Suprapubic skin (tissue), 4 donors: ENCODE results near the gene RASA3. TPM values are rescaled to one million over a fixed set of nuclear protein-coding genes. Genes with fewer than 3 reads are reported as not detected.

ENCODE experiments used
- DNase-seq, 2 donors: peaks; one replicate each; pipeline ENCODE4 v3.0.0-alpha.2; 2019; ENCODE audit warnings: low spot score in 2 of 2
- H3K27ac ChIP-seq: fragments of 200-600 bp; sonication (generic); one replicate; pipeline ENCODE4 v1.5.1; 2019
- H3K27me3 ChIP-seq: fragments of 200-600 bp; sonication (generic); one replicate; pipeline ENCODE4 v1.5.1; 2019
- H3K36me3 ChIP-seq: fragments of 200-600 bp; sonication (generic); one replicate; pipeline ENCODE4 v1.5.1; 2019
- H3K4me1 ChIP-seq: fragments of 200-600 bp; sonication (generic); one replicate; pipeline ENCODE4 v1.5.1; 2019
- H3K4me3 ChIP-seq: fragments of 200-600 bp; sonication (generic); one replicate; pipeline ENCODE4 v1.5.1; 2019; ENCODE audit warnings: mild to moderate bottlenecking
- H3K9me3 ChIP-seq: fragments of 200-600 bp; sonication (generic); one replicate; pipeline ENCODE4 v1.5.1; 2019
- EP300 ChIP-seq: sonication (generic); formaldehyde crosslinking; IDR thresholded peaks from one replicate; pipeline ENCODE4 v1.6.1; 2017; ENCODE audit warnings: antibody characterized with exemption
- POLR2A ChIP-seq, 2 donors: fragments of 450-650 bp; IDR thresholded peaks; one replicate each; pipeline ENCODE4 v1.6.1; 2017; ENCODE audit warnings: antibody characterized with exemption in 2 of 2, mild to moderate bottlenecking in 2 of 2, moderate library complexity in 2 of 2
- POLR2AphosphoS5 ChIP-seq, 3 donors: sonication (generic); formaldehyde crosslinking; IDR thresholded peaks; one replicate each; pipeline ENCODE4 v1.6.1; 2017; ENCODE audit warnings: antibody characterized with exemption in 3 of 3
- WGBS: methylation state at CpG from one replicate; pipeline ENCODE4 v1.1.5; 2018; 5-methylcytosine and 5-hydroxymethylcytosine counted together
- total RNA-seq, 4 donors: library from RNA; depleted of rRNA; stranded (reverse); fragments of >200 nt; gene quantifications; one replicate each; pipeline ENCODE4 v1.1.0, GENCODE V29; 2016
- TF ChIP-seq, protein P1 (sequence below), 2 donors: fragments of 200-600 bp in 1 of 2; fragments of 450-650 bp in 1 of 2; sonication (generic) in 1 of 2; IDR thresholded peaks; one replicate each; pipeline ENCODE4 v1.5.1; 2016 to 2019; ENCODE audit warnings: antibody characterized with exemption in 2 of 2, mild to moderate bottlenecking in 1 of 2, moderate library complexity in 1 of 2

Gene RASA3
- total RNA-seq, 4 donors from 2014 or later = 15.3 to 37.1 (median 16.4) TPM

DNA sequence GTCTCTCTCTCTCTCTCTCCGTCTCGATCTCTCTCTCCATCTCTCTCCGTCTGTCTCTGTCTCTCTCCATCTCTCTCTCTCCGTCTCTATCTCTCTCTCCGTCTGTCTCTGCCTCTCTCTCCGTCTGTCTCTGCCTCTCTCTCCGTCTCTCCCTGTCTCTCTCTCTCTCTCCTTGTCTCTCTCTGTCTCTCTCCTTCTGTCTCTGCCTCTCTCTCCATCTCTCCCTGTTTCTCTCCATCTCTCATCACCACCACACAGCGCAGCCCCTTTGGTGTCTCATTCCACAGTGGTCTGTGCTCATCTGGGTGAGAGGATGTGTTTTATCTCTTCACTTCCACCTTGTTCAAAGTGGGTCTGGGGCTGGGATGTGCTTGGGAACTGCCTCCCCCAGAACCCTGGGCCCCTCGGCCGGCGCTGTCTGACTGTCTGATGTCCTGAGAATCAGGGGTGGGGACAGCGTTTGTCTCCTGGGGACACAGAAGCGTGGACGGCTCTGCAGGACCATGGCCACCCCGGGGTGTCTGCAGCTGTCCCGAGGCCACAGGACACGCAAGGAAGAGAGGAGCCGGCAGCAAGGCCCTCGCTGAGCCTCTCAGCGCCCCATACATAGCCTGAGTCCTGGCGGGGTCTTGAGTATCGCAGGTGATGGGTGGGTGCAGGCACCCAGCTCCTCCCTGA, 118.3 kb downstream of the RASA3 start:
- no peak for TF ChIP-seq EP300
- TF ChIP-seq POLR2A (IDR thresholded peaks at IDR 0.05) = no peak
- TF ChIP-seq POLR2AphosphoS5 (IDR thresholded peaks at IDR 0.05) = no peak
- TF ChIP-seq, protein P1, sequence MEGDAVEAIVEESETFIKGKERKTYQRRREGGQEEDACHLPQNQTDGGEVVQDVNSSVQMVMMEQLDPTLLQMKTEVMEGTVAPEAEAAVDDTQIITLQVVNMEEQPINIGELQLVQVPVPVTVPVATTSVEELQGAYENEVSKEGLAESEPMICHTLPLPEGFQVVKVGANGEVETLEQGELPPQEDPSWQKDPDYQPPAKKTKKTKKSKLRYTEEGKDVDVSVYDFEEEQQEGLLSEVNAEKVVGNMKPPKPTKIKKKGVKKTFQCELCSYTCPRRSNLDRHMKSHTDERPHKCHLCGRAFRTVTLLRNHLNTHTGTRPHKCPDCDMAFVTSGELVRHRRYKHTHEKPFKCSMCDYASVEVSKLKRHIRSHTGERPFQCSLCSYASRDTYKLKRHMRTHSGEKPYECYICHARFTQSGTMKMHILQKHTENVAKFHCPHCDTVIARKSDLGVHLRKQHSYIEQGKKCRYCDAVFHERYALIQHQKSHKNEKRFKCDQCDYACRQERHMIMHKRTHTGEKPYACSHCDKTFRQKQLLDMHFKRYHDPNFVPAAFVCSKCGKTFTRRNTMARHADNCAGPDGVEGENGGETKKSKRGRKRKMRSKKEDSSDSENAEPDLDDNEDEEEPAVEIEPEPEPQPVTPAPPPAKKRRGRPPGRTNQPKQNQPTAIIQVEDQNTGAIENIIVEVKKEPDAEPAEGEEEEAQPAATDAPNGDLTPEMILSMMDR (IDR thresholded peaks at IDR 0.05) = no peak
- no peak for DNase-seq
- WGBS = 96% methylated on average over 13 of the region's 22 CpGs
- H3K36me3 ChIP-seq = peaks cover 41% of the 10 kb centered on the region
- H3K4me3 ChIP-seq = peak overlapping the region; percentile 40
- H3K27ac ChIP-seq = peak overlapping the region; percentile 80
- no peaks in the 10 kb centered on the region for H3K27me3 ChIP-seq
- no peaks in the 10 kb centered on the region for H3K9me3 ChIP-seq
- H3K4me1 ChIP-seq = peaks cover 30% of the 10 kb centered on the region

DNA sequence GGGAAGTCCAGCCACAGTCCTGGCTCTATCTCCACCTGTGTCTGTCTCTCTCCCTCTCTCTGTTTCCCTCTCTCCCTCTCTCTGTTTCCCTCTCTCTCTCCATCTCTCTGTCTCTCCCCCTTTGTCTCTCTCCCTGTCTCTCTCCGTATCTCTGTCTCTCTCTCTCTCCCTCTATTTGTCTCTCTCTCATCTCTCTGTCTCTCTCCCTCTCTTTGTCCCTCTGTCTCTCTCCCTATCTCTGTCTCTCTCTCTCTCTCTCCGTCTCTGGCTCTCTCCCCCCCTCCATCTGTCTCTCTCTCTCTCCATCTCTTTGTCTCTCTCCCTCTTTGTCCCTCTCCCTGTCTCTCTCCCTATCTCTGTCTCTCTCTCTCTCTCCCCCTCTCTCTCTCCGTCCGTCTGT, 119.1 kb downstream of the RASA3 start:
- no peak overlapping the region for H3K27ac ChIP-seq
- H3K27me3 ChIP-seq = no peaks in the 10 kb centered on the region
- TF ChIP-seq, protein P1 (IDR thresholded peaks at IDR 0.05) = no peak
- no peak for TF ChIP-seq EP300
- TF ChIP-seq POLR2AphosphoS5 (IDR thresholded peaks at IDR 0.05) = no peak
- no peak for TF ChIP-seq POLR2A (IDR thresholded peaks at IDR 0.05)
- WGBS = 88% methylated on average over 4 of the region's 4 CpGs
- no peaks in the 10 kb centered on the region for H3K9me3 ChIP-seq
- H3K36me3 ChIP-seq = peaks cover 42% of the 10 kb centered on the region
- DNase-seq = no peak
- peaks cover 30% of the 10 kb centered on the region for H3K4me1 ChIP-seq
- no peak overlapping the region for H3K4me3 ChIP-seq

DNA sequence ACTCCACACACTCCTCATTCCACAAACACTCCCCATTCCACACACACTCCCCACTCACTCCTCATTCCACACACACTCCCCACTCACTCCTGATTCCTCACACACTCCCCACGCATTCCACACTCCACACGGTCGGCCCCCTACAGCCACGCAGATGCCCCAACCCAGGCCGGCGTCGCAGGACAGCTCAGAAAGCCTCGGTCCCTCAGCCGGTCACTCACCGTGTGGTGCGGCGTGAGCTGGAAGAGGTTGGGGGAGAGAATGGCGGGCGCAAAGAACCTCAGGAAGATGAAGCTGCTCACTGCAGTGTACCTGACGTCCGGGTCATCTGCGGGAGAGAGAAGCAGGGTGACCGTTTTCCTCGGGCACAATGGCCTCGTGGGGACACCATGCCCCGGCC, 119.5 kb downstream of the RASA3 start:
- peaks cover 39% of the 10 kb centered on the region for H3K36me3 ChIP-seq

DNA sequence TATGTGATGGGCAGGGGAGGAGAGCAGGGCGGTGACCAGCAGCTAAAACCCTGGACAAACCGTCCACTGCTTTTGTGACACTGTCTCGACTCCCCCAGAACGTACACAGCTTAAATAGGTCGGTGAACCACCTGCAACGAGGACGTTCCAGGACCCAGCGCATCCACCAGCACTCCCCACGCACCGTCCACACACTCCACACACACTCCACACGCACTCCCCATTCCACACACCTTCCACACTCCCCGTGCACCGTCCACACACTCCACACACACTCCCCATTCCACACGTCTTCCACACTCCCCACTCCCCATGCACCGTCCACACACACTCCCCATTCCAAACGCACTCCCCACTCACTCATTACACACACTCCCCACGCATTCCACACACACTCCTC, 120.3 kb downstream of the RASA3 start:
- Histone ChIP-seq H3K27me3 (no peaks in the 10 kb centered on the region), H3K27ac (no peak overlapping the region), H3K4me3 (no peak overlapping the region), H3K4me1 (peaks cover 30% of the 10 kb centered on the region), H3K9me3 (no peaks in the 10 kb centered on the region), H3K36me3 (peaks cover 38% of the 10 kb centered on the region)
- 92% methylated on average over 17 of the region's 17 CpGs for WGBS
- no peak for TF ChIP-seq POLR2A (IDR thresholded peaks at IDR 0.05)
- no peak for TF ChIP-seq EP300
- TF ChIP-seq, protein P1 (IDR thresholded peaks at IDR 0.05) = no peak
- TF ChIP-seq POLR2AphosphoS5 (IDR thresholded peaks at IDR 0.05) = no peak
- DNase-seq = no peak

More for the DNA sequence above, 119.5 kb downstream of the RASA3 start:
- TF ChIP-seq, protein P1 (IDR thresholded peaks at IDR 0.05) = no peak
- no peak for TF ChIP-seq POLR2AphosphoS5 (IDR thresholded peaks at IDR 0.05)
- no peak for TF ChIP-seq EP300
- Histone ChIP-seq H3K27me3 (no peaks in the 10 kb centered on the region), H3K27ac (no peak overlapping the region), H3K4me3 (no peak overlapping the region), H3K9me3 (no peaks in the 10 kb centered on the region), H3K4me1 (peaks cover 30% of the 10 kb centered on the region)
- no peak for DNase-seq
- 96% methylated on average over 21 of the region's 21 CpGs for WGBS

DNA sequence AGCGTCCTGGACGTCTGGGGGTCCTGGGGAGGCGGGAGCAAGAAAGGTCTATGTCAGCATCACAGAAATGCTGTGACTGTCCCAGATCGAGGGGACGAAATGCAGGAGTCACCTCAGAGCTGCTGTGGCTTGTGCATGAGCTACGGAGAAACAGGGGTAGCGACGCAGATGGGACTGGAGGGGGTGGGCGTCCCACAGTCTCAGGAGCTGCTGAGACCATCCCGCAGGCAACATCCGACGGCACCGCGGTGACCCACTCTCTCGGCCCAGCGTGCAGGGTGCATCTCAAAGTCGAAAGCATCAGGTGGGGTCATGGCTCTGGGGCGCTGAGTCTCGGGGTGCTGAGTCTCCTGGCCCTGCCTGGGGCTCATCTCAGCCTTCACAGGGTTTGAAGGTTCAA, 121.2 kb downstream of the RASA3 start:
- H3K9me3 ChIP-seq = no peaks in the 10 kb centered on the region
- no peaks in the 10 kb centered on the region for H3K27me3 ChIP-seq
- no peak overlapping the region for H3K4me3 ChIP-seq
- WGBS = 92% methylated on average over 10 of the region's 19 CpGs
- peaks cover 36% of the 10 kb centered on the region for H3K36me3 ChIP-seq
- DNase-seq = peak; percentile 49 to 70
- no peak overlapping the region for H3K27ac ChIP-seq
- TF ChIP-seq, protein P1 (IDR thresholded peaks at IDR 0.05) = no peak
- TF ChIP-seq POLR2A (IDR thresholded peaks at IDR 0.05) (no peak), POLR2AphosphoS5 (IDR thresholded peaks at IDR 0.05) (no peak), EP300 (no peak)
- H3K4me1 ChIP-seq = peaks cover 23% of the 10 kb centered on the region
